DLD1 (cell line): ENCODE measurements around the gene GPX7.

Experiments
- in situ Hi-C: cut with HindIII; loops from 2 replicates; pipeline ENCODE4 v1.10.0; 2017; ENCODE audit warnings: low sequenced_read_pairs

The GPX7 gene

GRCh38 chr1:52585474-52585873, 16.7 kb upstream of the GPX7 start:
- in situ Hi-C loops, result loop anchor here (5.0 kb wide), 1 partner anchor 92 kb away; no protein-coding TSS in a partner anchor

- in situ Hi-C loops, result loop anchor here (5.0 kb wide), 1 partner anchor 89 kb away; no protein-coding TSS in a partner anchor
Observed at GRCh38 chr1:52588027-52588426, 14.1 kb upstream of the GPX7 start.

- in situ Hi-C loops, result loop anchor here (5.0 kb wide), 1 partner anchor 89 kb away; no protein-coding TSS in a partner anchor
Observed at GRCh38 chr1:52588535-52588934, 13.6 kb upstream of the GPX7 start.

- in situ Hi-C loops, result no loop called here
Observed at GRCh38 chr1:52590266-52590665, 11.9 kb upstream of the GPX7 start.

- in situ Hi-C loops, result no loop called here
Observed at GRCh38 chr1:52592637-52593323, 9.4 kb upstream of the GPX7 start.

- in situ Hi-C loops, result no loop called here
Observed at GRCh38 chr1:52593495-52593894, 8.7 kb upstream of the GPX7 start.

- in situ Hi-C loops, result no loop called here
Observed at GRCh38 chr1:52595061-52595460, 7.1 kb upstream of the GPX7 start.

- in situ Hi-C loops, result no loop called here
Observed at GRCh38 chr1:52597912-52598311, 4.3 kb upstream of the GPX7 start.

GRCh38 chr1:52598729-52599128, 3.4 kb upstream of the GPX7 start:
- in situ Hi-C loops, result no loop called here

GRCh38 chr1:52599236-52599635, 2.9 kb upstream of the GPX7 start:
- in situ Hi-C loops, result no loop called here

GRCh38 chr1:52600533-52601179, 1.5 kb upstream of the GPX7 start:
- in situ Hi-C loops, result no loop called here

- in situ Hi-C loops, result no loop called here
Observed at GRCh38 chr1:52601519-52601918, 652 bp upstream of the GPX7 start.

- in situ Hi-C loops, result no loop called here
Observed at GRCh38 chr1:52602856-52603600, 857 bp downstream of the GPX7 start.

- in situ Hi-C loops, result no loop called here
Observed at GRCh38 chr1:52603630-52604029, 1.5 kb downstream of the GPX7 start.

GRCh38 chr1:52604063-52604770, 2.0 kb downstream of the GPX7 start:
- in situ Hi-C loops, result no loop called here

GRCh38 chr1:52613636-52614373, 11.6 kb downstream of the GPX7 start:
- in situ Hi-C loops, result no loop called here

GRCh38 chr1:52614671-52615070, 12.5 kb downstream of the GPX7 start:
- in situ Hi-C loops, result no loop called here

- in situ Hi-C loops, result no loop called here
Observed at GRCh38 chr1:52615489-52616042, 13.4 kb downstream of the GPX7 start.

GRCh38 chr1:52621950-52622349, 19.8 kb downstream of the GPX7 start:
- in situ Hi-C loops, result no loop called here

- in situ Hi-C loops, result no loop called here
Observed at GRCh38 chr1:52623812-52624211, 21.6 kb downstream of the GPX7 start.
